Colonic mucosa (tissue), 4 donors: ENCODE results near the gene SH3PXD2A. TPM values are rescaled to one million over a fixed set of nuclear protein-coding genes. Genes with fewer than 3 reads are reported as not detected.

Experiments
- DNase-seq: peaks from one replicate; pipeline ENCODE4 v3.0.0-alpha.2; 2020
- H3K27ac ChIP-seq: fragments of 200-600 bp; one replicate; pipeline ENCODE4 v1.8.0; 2021
- H3K27me3 ChIP-seq: fragments of 200-600 bp; one replicate; pipeline ENCODE4 v1.8.0; 2021
- H3K36me3 ChIP-seq: fragments of 200-600 bp; one replicate; pipeline ENCODE4 v1.8.0; 2021
- H3K4me1 ChIP-seq: fragments of 200-600 bp; one replicate; pipeline ENCODE4 v1.8.0; 2021; ENCODE audit warnings: mild to moderate bottlenecking
- H3K4me3 ChIP-seq: fragments of 200-600 bp; one replicate; pipeline ENCODE4 v1.8.0; 2021
- H3K9ac ChIP-seq, 2 donors: one replicate each; pipeline ENCODE4 v1.7.0; 2013; ENCODE audit warnings: control low read depth in 2 of 2, low read depth in 2 of 2, low read length in 2 of 2
- H3K9me3 ChIP-seq: fragments of 200-600 bp; one replicate; pipeline ENCODE4 v1.8.0; 2021
- CTCF ChIP-seq: fragments of 200-600 bp; IDR thresholded peaks from one replicate; pipeline ENCODE4 v1.8.0; 2022; ENCODE audit warnings: antibody characterized with exemption, mild to moderate bottlenecking
- intact Hi-C: fragments of 100-400 bp; cut with DNase I; formaldehyde crosslinking; loops from one replicate; pipeline ENCODE4 v1.14.1; 2022
- total RNA-seq, 2 donors: library from RNA; stranded (reverse); fragmentation: NEBNext Ultra II Directional in 1 of 2; extraction: Animal tissue kit (Norgen Biotek cat#: 25700) in 1 of 2; gene quantifications; one replicate each; pipeline ENCODE4 v1.2.1, GENCODE V29; 2021
- donor health status: healthy.
- donor health status: DM: no; HTN: no; CAD: no.
- donor health status: DM: no; HTN: no; CAD: no.

Gene SH3PXD2A
- total RNA-seq, 2 donors from 2014 or later = 37.5 to 40.8 TPM

- DNase-seq = no peak
- intact Hi-C loops = no loop called here
- H3K27ac ChIP-seq = no peak overlapping the region
- no peaks in the 10 kb centered on the region for H3K9me3 ChIP-seq
- H3K4me1 ChIP-seq = peaks cover 6% of the 10 kb centered on the region
- no peak overlapping the region for H3K4me3 ChIP-seq
- no peaks in the 10 kb centered on the region for H3K27me3 ChIP-seq
- no peak for TF ChIP-seq CTCF
- no peaks in the 10 kb centered on the region for H3K36me3 ChIP-seq
- no peak overlapping the region for H3K9ac ChIP-seq
These were observed 46.6 kb downstream of the SH3PXD2A start for GRCh38 chr10:103808780-103809179.

- Histone ChIP-seq H3K36me3 (no peaks in the 10 kb centered on the region), H3K9me3 (no peaks in the 10 kb centered on the region), H3K4me1 (peaks cover 10% of the 10 kb centered on the region), H3K9ac (no peak overlapping the region), H3K27me3 (no peaks in the 10 kb centered on the region), H3K27ac (no peak overlapping the region), H3K4me3 (no peak overlapping the region)
- intact Hi-C loops = no loop called here
- no peak for DNase-seq
- TF ChIP-seq CTCF = no peak
These were observed 47.4 kb downstream of the SH3PXD2A start for GRCh38 chr10:103807996-103808395.

GRCh38 chr10:103806395-103807187, 48.8 kb downstream of the SH3PXD2A start:
- H3K4me1 ChIP-seq = peaks cover 5% of the 10 kb centered on the region
- peak overlapping the region in 1 of 2 donors; percentile 22 for H3K9ac ChIP-seq
- intact Hi-C loops = no loop called here
- H3K27ac ChIP-seq = no peak overlapping the region
- H3K4me3 ChIP-seq = no peak overlapping the region
- no peak for TF ChIP-seq CTCF
- H3K27me3 ChIP-seq = no peaks in the 10 kb centered on the region
- no peaks in the 10 kb centered on the region for H3K36me3 ChIP-seq
- H3K9me3 ChIP-seq = no peaks in the 10 kb centered on the region
- DNase-seq = no peak

- Histone ChIP-seq H3K36me3 (no peaks in the 10 kb centered on the region), H3K4me3 (no peak overlapping the region), H3K27ac (no peak overlapping the region), H3K9me3 (no peaks in the 10 kb centered on the region), H3K4me1 (peaks cover 9% of the 10 kb centered on the region), H3K27me3 (no peaks in the 10 kb centered on the region), H3K9ac (peak overlapping the region in 1 of 2 donors; percentile 22)
- intact Hi-C loops = no loop called here
- DNase-seq = no peak
- no peak for TF ChIP-seq CTCF
These were observed 49.6 kb downstream of the SH3PXD2A start for GRCh38 chr10:103805781-103806180.

GRCh38 chr10:103804871-103805270, 50.5 kb downstream of the SH3PXD2A start:
- no peaks in the 10 kb centered on the region for H3K9me3 ChIP-seq
- H3K4me3 ChIP-seq = no peak overlapping the region
- DNase-seq = no peak
- intact Hi-C loops = no loop called here
- no peak overlapping the region for H3K27ac ChIP-seq
- no peak for TF ChIP-seq CTCF
- no peak overlapping the region for H3K9ac ChIP-seq
- no peaks in the 10 kb centered on the region for H3K36me3 ChIP-seq
- no peaks in the 10 kb centered on the region for H3K27me3 ChIP-seq
- peaks cover 16% of the 10 kb centered on the region for H3K4me1 ChIP-seq
